HCT116 (cell line): ENCODE data around the gene ANKRD55. TPM values are rescaled to one million over a fixed set of nuclear protein-coding genes. Genes with fewer than 3 reads are reported as not detected.

Experiments
- ATAC-seq: fragments of 200-7000 bp; cut with Tn5 transposase; 2 replicates; pipeline ENCODE4 v1.9.1; 2020; ENCODE audit warnings: mild to moderate bottlenecking, moderate library complexity
- BruUV-seq: library from RNA; stranded (reverse); fragments of 400-500 nt; replicated peaks from 2 replicates; lab custom pipeline; 2021; lab: Mats Ljungman, UMichigan
- CTCF ChIA-PET: fragments of 300-600 bp; sonication (Branson Sonifier 250); formaldehyde crosslinking; loops from one replicate; lab custom pipeline; 2021; ENCODE audit warnings: antibody characterized with exemption; lab: Charles Lee
- POLR2A ChIA-PET: fragments of 300-600, 350-600 bp; sonication (Branson Sonifier 250); formaldehyde crosslinking; loops from one replicate; lab custom pipeline; 2021; ENCODE audit warnings: antibody characterized with exemption; lab: Charles Lee
- RAD21 ChIA-PET, 2 experiments: fragments of 300-600 bp; sonication (Branson Sonifier 250); formaldehyde crosslinking; loops; one replicate each; lab custom pipeline; 2023; ENCODE audit warnings: low total read pairs in 2 of 2; ENCODE audit not compliant: uncharacterized antibody in 2 of 2, unreplicated experiment in 2 of 2, low non-redundant PET in 1 of 2; lab: Charles Lee
- DNase-seq: peaks from one replicate; pipeline ENCODE4 v3.0.0-alpha.2; 2010; ENCODE audit warnings: low read depth, low spot score
- H2AFZ ChIP-seq: fragments of 200-600 bp; shearing (Covaris generic), sonication (generic); 2 replicates; pipeline ENCODE4 v1.6.1; 2017; ENCODE audit warnings: low read depth, mixed run types, mixed read lengths, antibody characterized with exemption, low read length; ENCODE audit not compliant: poor library complexity, severe bottlenecking
- H3K27ac ChIP-seq: 2 replicates; pipeline ENCODE4 v1.5.1; 2012; ENCODE audit warnings: low read depth, low read length
- H3K27me3 ChIP-seq: fragments of 200-600 bp; sonication (generic); 2 replicates; pipeline ENCODE4 v1.6.1; 2016; ENCODE audit warnings: mixed run types, low read length, mixed read lengths; ENCODE audit not compliant: insufficient read depth
- H3K36me3 ChIP-seq, 2 experiments: fragments of 200-500 bp in 1 of 2; fragments of 200-600 bp in 1 of 2; sonication (Bioruptor generic) in 1 of 2; sonication (generic) in 1 of 2; 2 replicates each; pipeline versions ENCODE4 v1.5.1 to v1.6.1; 2014 to 2016; ENCODE audit warnings: low read length in 2 of 2, inconsistent platforms in 1 of 2, mixed read lengths in 1 of 2, mixed run types in 1 of 2; ENCODE audit not compliant: insufficient read depth in 2 of 2, control insufficient read depth in 1 of 2
- H3K4me1 ChIP-seq, 2 experiments: fragments of 200-600 bp in 1 of 2; sonication (generic) in 1 of 2; 2 replicates each; pipeline versions ENCODE4 v1.5.1 to v1.6.1; 2012 to 2017; ENCODE audit warnings: low read length in 2 of 2, inconsistent platforms in 1 of 2, mild to moderate bottlenecking in 1 of 2, mixed read lengths in 1 of 2, mixed run types in 1 of 2, moderate library complexity in 1 of 2; ENCODE audit not compliant: insufficient read depth in 2 of 2, control insufficient read depth in 1 of 2
- H3K4me2 ChIP-seq: fragments of 200-600 bp; sonication (generic); 2 replicates; pipeline ENCODE4 v1.6.1; 2017; ENCODE audit warnings: mixed run types, low read length, mixed read lengths
- H3K4me3 ChIP-seq, 2 experiments: fragments of 200-600 bp in 1 of 2; sonication (generic) in 1 of 2; replicated peaks in 1 of 2; 2 replicates each; pipeline ENCODE4 v1.5.1; 2011 to 2016; ENCODE audit warnings: low read length in 2 of 2, control low read depth in 1 of 2, low read depth in 1 of 2, mild to moderate bottlenecking in 1 of 2, mixed read lengths in 1 of 2, mixed run types in 1 of 2
- H3K79me2 ChIP-seq: fragments of 200-600 bp; sonication (generic); 2 replicates; pipeline ENCODE4 v1.6.1; 2017; ENCODE audit warnings: mild to moderate bottlenecking, mixed run types, low read length, moderate library complexity, mixed read lengths; ENCODE audit not compliant: insufficient read depth
- H3K9ac ChIP-seq: fragments of 200-600 bp; sonication (generic); 2 replicates; pipeline ENCODE4 v1.6.1; 2016; ENCODE audit warnings: low read length, mixed read lengths
- H3K9me2 ChIP-seq: fragments of 200-600 bp; sonication (generic), shearing (Covaris generic); 2 replicates; pipeline ENCODE4 v1.6.1; 2017; ENCODE audit warnings: mixed run types, mild to moderate bottlenecking, moderate library complexity; ENCODE audit not compliant: insufficient read depth
- H3K9me3 ChIP-seq, 2 experiments: fragments of 200-500 bp in 1 of 2; fragments of 200-600 bp in 1 of 2; sonication (Bioruptor generic) in 1 of 2; sonication (generic) in 1 of 2; 2 replicates each; pipeline ENCODE4 v1.6.1; 2014 to 2017; ENCODE audit warnings: low read length in 2 of 2, mixed read lengths in 2 of 2, inconsistent platforms in 1 of 2, low read depth in 1 of 2, mild to moderate bottlenecking in 1 of 2, mixed run types in 1 of 2, moderate library complexity in 1 of 2; ENCODE audit not compliant: control insufficient read depth in 1 of 2, insufficient read depth in 1 of 2
- H4K20me1 ChIP-seq: fragments of 200-600 bp; sonication (generic), shearing (Covaris generic); 2 replicates; pipeline ENCODE4 v1.6.1; 2017; ENCODE audit warnings: mixed run types, mild to moderate bottlenecking, moderate library complexity; ENCODE audit not compliant: insufficient read depth
- CEBPB ChIP-seq: IDR thresholded peaks from 2 replicates; pipeline ENCODE4 v1.6.1; 2012; ENCODE audit warnings: low read depth
- EGR1 ChIP-seq: IDR thresholded peaks from 2 replicates; pipeline ENCODE4 v1.6.1; 2012; ENCODE audit warnings: low read depth
- EZH2phosphoT487 ChIP-seq: fragments of 200-600 bp; IDR thresholded peaks from 2 replicates; pipeline ENCODE4 v1.6.1; 2018; ENCODE audit warnings: antibody characterized with exemption, borderline replicate concordance
- POLR2A ChIP-seq: IDR thresholded peaks from 2 replicates; pipeline ENCODE4 v1.7.0; 2011; ENCODE audit warnings: borderline replicate concordance; ENCODE audit not compliant: insufficient read depth, insufficient read length; ENCODE audit errors: extremely low read depth
- RAD21 ChIP-seq: IDR thresholded peaks from 2 replicates; pipeline ENCODE4 v1.6.1; 2012; ENCODE audit warnings: low read depth, mild to moderate bottlenecking
- SIN3A ChIP-seq: IDR thresholded peaks from 2 replicates; pipeline ENCODE4 v1.6.1; 2012; ENCODE audit warnings: low read depth
- SP1 ChIP-seq: IDR thresholded peaks from 2 replicates; pipeline ENCODE4 v1.6.1; 2012; ENCODE audit warnings: low read depth
- TCF7L2 ChIP-seq: IDR thresholded peaks from 2 replicates; pipeline ENCODE4 v1.7.0; 2011; ENCODE audit warnings: borderline replicate concordance, inconsistent platforms; ENCODE audit not compliant: insufficient read depth, insufficient read length; ENCODE audit errors: extremely low read depth
- YY1 ChIP-seq: IDR thresholded peaks from 2 replicates; pipeline ENCODE4 v1.6.1; 2011; ENCODE audit warnings: low read length, low read depth, moderate library complexity, mild to moderate bottlenecking; ENCODE audit not compliant: insufficient replicate concordance; ENCODE audit errors: extremely low read depth
- intact Hi-C: fragments of 100-400 bp; cut with micrococcal nuclease; formaldehyde crosslinking; loops from 2 replicates; pipeline ENCODE4 v1.10.0; 2022
- total RNA-seq: library from RNA; stranded (reverse); gene quantifications from one replicate; pipeline ENCODE4 v1.2.1, GENCODE V29; 2021; ENCODE audit not compliant: unreplicated experiment
- TF ChIP-seq, protein P1 (sequence below): IDR thresholded peaks from 2 replicates; pipeline ENCODE4 v1.6.1; 2012
- TF ChIP-seq, protein P2 (sequence below): IDR thresholded peaks from 2 replicates; pipeline ENCODE4 v1.6.1; 2012
- TF ChIP-seq, protein P3 (sequence below): IDR thresholded peaks from 2 replicates; pipeline ENCODE4 v1.6.1; 2012; ENCODE audit warnings: low read depth

Gene ANKRD55
- total RNA-seq, 1 experiment from 2014 or later: not detected

DNA sequence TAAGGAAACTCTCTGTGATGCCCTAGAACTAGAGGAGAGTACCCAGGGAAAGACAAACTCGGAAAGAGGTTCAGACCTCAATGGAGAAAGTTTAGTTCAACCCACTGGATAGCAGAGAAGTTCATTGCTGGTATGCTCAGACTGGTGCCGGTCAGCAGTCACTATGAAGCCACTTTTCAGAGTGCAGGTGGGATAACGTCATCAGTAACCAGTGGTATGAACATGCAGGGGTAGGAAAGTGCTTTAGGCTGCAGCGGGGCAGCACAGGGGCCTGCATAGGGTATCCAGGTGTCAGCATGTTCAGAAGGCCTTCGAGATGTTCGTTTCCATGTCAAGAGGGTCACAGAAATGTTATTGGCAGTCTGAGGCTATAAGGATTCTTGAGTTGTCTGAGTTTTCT is 20.8 kb upstream of the ANKRD55 start:
- Histone ChIP-seq H3K9ac (no peak overlapping the region), H3K79me2 (no peaks in the 10 kb centered on the region), H3K4me3 (no peak overlapping the region), H3K4me2 (no peak overlapping the region), H3K4me1 (no peaks in the 10 kb centered on the region), H3K36me3 (no peaks in the 10 kb centered on the region), H2AFZ (no peak overlapping the region), H3K27me3 (no peaks in the 10 kb centered on the region), H4K20me1 (no peaks in the 10 kb centered on the region), H3K27ac (no peak overlapping the region), H3K9me2 (no peaks in the 10 kb centered on the region), H3K9me3 (no peaks in the 10 kb centered on the region)
- POLR2A ChIA-PET: no interaction called here
- TF ChIP-seq EGR1 (no peak), SP1 (no peak), TCF7L2 (no peak), CEBPB (no peak), EZH2phosphoT487 (no peak), YY1 (no peak), RAD21 (no peak), POLR2A (no peak), SIN3A (no peak)
- TF ChIP-seq, protein P1, sequence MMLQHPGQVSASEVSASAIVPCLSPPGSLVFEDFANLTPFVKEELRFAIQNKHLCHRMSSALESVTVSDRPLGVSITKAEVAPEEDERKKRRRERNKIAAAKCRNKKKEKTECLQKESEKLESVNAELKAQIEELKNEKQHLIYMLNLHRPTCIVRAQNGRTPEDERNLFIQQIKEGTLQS: no peak
- TF ChIP-seq, protein P2, sequence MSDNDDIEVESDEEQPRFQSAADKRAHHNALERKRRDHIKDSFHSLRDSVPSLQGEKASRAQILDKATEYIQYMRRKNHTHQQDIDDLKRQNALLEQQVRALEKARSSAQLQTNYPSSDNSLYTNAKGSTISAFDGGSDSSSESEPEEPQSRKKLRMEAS: no peak
- TF ChIP-seq, protein P3, sequence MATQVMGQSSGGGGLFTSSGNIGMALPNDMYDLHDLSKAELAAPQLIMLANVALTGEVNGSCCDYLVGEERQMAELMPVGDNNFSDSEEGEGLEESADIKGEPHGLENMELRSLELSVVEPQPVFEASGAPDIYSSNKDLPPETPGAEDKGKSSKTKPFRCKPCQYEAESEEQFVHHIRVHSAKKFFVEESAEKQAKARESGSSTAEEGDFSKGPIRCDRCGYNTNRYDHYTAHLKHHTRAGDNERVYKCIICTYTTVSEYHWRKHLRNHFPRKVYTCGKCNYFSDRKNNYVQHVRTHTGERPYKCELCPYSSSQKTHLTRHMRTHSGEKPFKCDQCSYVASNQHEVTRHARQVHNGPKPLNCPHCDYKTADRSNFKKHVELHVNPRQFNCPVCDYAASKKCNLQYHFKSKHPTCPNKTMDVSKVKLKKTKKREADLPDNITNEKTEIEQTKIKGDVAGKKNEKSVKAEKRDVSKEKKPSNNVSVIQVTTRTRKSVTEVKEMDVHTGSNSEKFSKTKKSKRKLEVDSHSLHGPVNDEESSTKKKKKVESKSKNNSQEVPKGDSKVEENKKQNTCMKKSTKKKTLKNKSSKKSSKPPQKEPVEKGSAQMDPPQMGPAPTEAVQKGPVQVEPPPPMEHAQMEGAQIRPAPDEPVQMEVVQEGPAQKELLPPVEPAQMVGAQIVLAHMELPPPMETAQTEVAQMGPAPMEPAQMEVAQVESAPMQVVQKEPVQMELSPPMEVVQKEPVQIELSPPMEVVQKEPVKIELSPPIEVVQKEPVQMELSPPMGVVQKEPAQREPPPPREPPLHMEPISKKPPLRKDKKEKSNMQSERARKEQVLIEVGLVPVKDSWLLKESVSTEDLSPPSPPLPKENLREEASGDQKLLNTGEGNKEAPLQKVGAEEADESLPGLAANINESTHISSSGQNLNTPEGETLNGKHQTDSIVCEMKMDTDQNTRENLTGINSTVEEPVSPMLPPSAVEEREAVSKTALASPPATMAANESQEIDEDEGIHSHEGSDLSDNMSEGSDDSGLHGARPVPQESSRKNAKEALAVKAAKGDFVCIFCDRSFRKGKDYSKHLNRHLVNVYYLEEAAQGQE: no peak
- CTCF ChIA-PET: interaction anchor here (1.3 kb wide), 1 partner anchor 317 kb away, joined by 3 read pairs; no protein-coding TSS in a partner anchor
- intact Hi-C loops: no loop called here
- BruUV-seq: no TSS peak
- RAD21 ChIA-PET: no interaction called here
- no peak for ATAC-seq
- no peak for DNase-seq
